ENCODE data around the gene KAT2A.

The KAT2A gene

GRCh38 chr17:42135664-42136653 lies 14.8 kb upstream of the KAT2A start:
- DNase-seq (ENCODE audit: low spot score) = no peak

- no peak for DNase-seq (ENCODE audit: low spot score)
Observed at GRCh38 chr17:42135151-42135550, 14.0 kb upstream of the KAT2A start.

- DNase-seq (ENCODE audit: low spot score) = no peak
Observed at GRCh38 chr17:42133461-42134041, 12.4 kb upstream of the KAT2A start.

GRCh38 chr17:42132941-42133340 lies 11.8 kb upstream of the KAT2A start:
- no peak for DNase-seq (ENCODE audit: low spot score)

- no peak for DNase-seq (ENCODE audit: low spot score)
Observed at GRCh38 chr17:42131981-42132432, 10.8 kb upstream of the KAT2A start.

- no peak for DNase-seq (ENCODE audit: low spot score)
Observed at GRCh38 chr17:42131232-42131631, 10.1 kb upstream of the KAT2A start.

GRCh38 chr17:42130310-42130936 lies 9.3 kb upstream of the KAT2A start:
- DNase-seq (ENCODE audit: low spot score) = no peak

GRCh38 chr17:42129109-42129837 lies 8.1 kb upstream of the KAT2A start:
- DNase-seq (ENCODE audit: low spot score) = no peak

GRCh38 chr17:42127414-42127813 lies 6.2 kb upstream of the KAT2A start:
- DNase-seq (ENCODE audit: low spot score) = no peak

GRCh38 chr17:42126836-42127235 lies 5.7 kb upstream of the KAT2A start:
- DNase-seq (ENCODE audit: low spot score) = no peak

GRCh38 chr17:42125565-42125964 lies 4.4 kb upstream of the KAT2A start:
- no peak for DNase-seq (ENCODE audit: low spot score)

GRCh38 chr17:42124256-42124655 lies 3.1 kb upstream of the KAT2A start:
- DNase-seq (ENCODE audit: low spot score) = no peak

GRCh38 chr17:42122371-42123303 lies 1.5 kb upstream of the KAT2A start, which contains the start of gene HSPB9:
HSPB9 (plus strand) TSS chr17:42122804; CDS start chr17:42122851, 47 bp downstream.
- peak; percentile 87 for DNase-seq (ENCODE audit: low spot score)

GRCh38 chr17:42120161-42120769 lies 902 bp downstream of the KAT2A start:
- DNase-seq (ENCODE audit: low spot score) = no peak

- DNase-seq (ENCODE audit: low spot score) = no peak
Observed at GRCh38 chr17:42119301-42119700, 1.9 kb downstream of the KAT2A start.

- DNase-seq (ENCODE audit: low spot score) = no peak
Observed at GRCh38 chr17:42118545-42118944, 2.6 kb downstream of the KAT2A start.

GRCh38 chr17:42118126-42118510 lies 3.0 kb downstream of the KAT2A start:
- no peak for DNase-seq (ENCODE audit: low spot score)

- no peak for DNase-seq (ENCODE audit: low spot score)
Observed at GRCh38 chr17:42117397-42118125, 3.6 kb downstream of the KAT2A start.

GRCh38 chr17:42116705-42117396 lies 4.3 kb downstream of the KAT2A start:
- peak; percentile 86 for DNase-seq (ENCODE audit: low spot score)

Measured in ecto neural progenitor cell (in vitro differentiated cells).